ENCODE measurements around the gene ERP27. TPM values are rescaled to one million over a fixed set of nuclear protein-coding genes. Genes with fewer than 3 reads are reported as not detected.
A peak's percentile ranks its signal among the peaks of the same experiment; 100 is the strongest.

The ERP27 gene
- polyA plus RNA-seq, 1 of the 3 experiments (the other 2 are of a cell fraction) = 0.64 TPM

- Histone ChIP-seq H3K9me2 (no peaks in the 10 kb centered on the region), H3K27ac (ENCODE audit: low read depth in 2 of 2, low read length in 1 of 2) (peak within 1 kb of the TSS; percentile 69 to 75), H3K4me1 (ENCODE audit: control insufficient read depth in 1 of 2, insufficient read depth in 2 of 2, low read depth in 1 of 2, low read length in 1 of 2) (peaks cover 9 to 11% of the 10 kb centered on the region in 2 experiments; a peak in 3 of 4 replicates), H3K4me2 (peak within 1 kb of the TSS; percentile 77), H3K4me3 (ENCODE audit: low read depth in 2 of 2, low read length in 1 of 2) (peak within 1 kb of the TSS; percentile 45 to 55; a peak in 3 of 4 replicates), H3F3A (replicated peaks; ENCODE audit: insufficient read depth) (no peaks in the 10 kb centered on the region), H3K9ac (peak within 1 kb of the TSS; percentile 51; the same call in 1 of the 2 replicates), H3K36me3 (replicated peaks in 1 of 2; ENCODE audit: control insufficient read depth in 1 of 2, insufficient read depth in 2 of 2, low read length in 1 of 2) (peaks cover 0 to 11% of the 10 kb centered on the region in 2 experiments), H3K27me3 (ENCODE audit: insufficient read depth) (no peaks in the 10 kb centered on the region), H3K79me2 (ENCODE audit: insufficient read depth) (no peaks in the 10 kb centered on the region), H2AFZ (ENCODE audit: low read depth) (peak within 1 kb of the TSS; percentile 70), H3K9me3 (no peaks in the 10 kb centered on the region), H4K20me1 (ENCODE audit: insufficient read depth) (no peaks in the 10 kb centered on the region)
- WGBS (ENCODE audit: low lambda C conversion rate) = 31% methylated on average over 6 of the region's 6 CpGs
- TF ChIP-seq YY1 (IDR thresholded peaks at IDR 0.05; ENCODE audit: low read depth) (no peak), GATA2 (CRISPR knock-in tag; IDR thresholded peaks at IDR 0.05) (no peak), NFIC (IDR thresholded peaks at IDR 0.05; ENCODE audit: borderline replicate concordance) (peak; percentile 95), FOSL2 (IDR thresholded peaks at IDR 0.05; ENCODE audit: borderline replicate concordance, low read depth) (peak; percentile 33; the same call in 1 of the 2 replicates), EP300 (IDR thresholded peaks at IDR 0.05; ENCODE audit: borderline replicate concordance in 1 of 2, low read depth in 1 of 2, low read length in 1 of 2) (peak in 1 of 2 experiments; percentile 62; a peak in 1 of 4 replicates), RAD21 (IDR thresholded peaks at IDR 0.05; ENCODE audit: low read length) (no peak), JUND (IDR thresholded peaks at IDR 0.05) (peak; percentile 57), TCF12 (IDR thresholded peaks at IDR 0.05) (peak; percentile 58), POLR2AphosphoS5 (IDR thresholded peaks at IDR 0.05; ENCODE audit: low read depth, low read length) (peak; percentile 54; the same call in 1 of the 2 replicates), TAF1 (IDR thresholded peaks at IDR 0.05; ENCODE audit: borderline replicate concordance, low read depth, low read length) (no peak), REST (IDR thresholded peaks at IDR 0.05; ENCODE audit: low read depth, low read length) (0 out of 2 replicates have a peak, but pooled peaks have one; percentile 36), MAX (IDR thresholded peaks at IDR 0.05; ENCODE audit: low read depth) (peak; percentile 32; the same call in 1 of the 2 replicates), SIN3A (IDR thresholded peaks at IDR 0.05; ENCODE audit: borderline replicate concordance, low read depth, low read length) (0 out of 2 replicates have a peak, but pooled peaks have one; percentile 13), CHD2 (IDR thresholded peaks at IDR 0.05; ENCODE audit: low read length, partially characterized antibody) (no peak)
- TF ChIP-seq, protein P1, sequence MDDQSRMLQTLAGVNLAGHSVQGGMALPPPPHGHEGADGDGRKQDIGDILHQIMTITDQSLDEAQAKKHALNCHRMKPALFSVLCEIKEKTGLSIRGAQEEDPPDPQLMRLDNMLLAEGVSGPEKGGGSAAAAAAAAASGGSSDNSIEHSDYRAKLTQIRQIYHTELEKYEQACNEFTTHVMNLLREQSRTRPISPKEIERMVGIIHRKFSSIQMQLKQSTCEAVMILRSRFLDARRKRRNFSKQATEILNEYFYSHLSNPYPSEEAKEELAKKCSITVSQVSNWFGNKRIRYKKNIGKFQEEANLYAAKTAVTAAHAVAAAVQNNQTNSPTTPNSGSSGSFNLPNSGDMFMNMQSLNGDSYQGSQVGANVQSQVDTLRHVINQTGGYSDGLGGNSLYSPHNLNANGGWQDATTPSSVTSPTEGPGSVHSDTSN (IDR thresholded peaks at IDR 0.05) = peak; percentile 66
- TF ChIP-seq, protein P2, sequence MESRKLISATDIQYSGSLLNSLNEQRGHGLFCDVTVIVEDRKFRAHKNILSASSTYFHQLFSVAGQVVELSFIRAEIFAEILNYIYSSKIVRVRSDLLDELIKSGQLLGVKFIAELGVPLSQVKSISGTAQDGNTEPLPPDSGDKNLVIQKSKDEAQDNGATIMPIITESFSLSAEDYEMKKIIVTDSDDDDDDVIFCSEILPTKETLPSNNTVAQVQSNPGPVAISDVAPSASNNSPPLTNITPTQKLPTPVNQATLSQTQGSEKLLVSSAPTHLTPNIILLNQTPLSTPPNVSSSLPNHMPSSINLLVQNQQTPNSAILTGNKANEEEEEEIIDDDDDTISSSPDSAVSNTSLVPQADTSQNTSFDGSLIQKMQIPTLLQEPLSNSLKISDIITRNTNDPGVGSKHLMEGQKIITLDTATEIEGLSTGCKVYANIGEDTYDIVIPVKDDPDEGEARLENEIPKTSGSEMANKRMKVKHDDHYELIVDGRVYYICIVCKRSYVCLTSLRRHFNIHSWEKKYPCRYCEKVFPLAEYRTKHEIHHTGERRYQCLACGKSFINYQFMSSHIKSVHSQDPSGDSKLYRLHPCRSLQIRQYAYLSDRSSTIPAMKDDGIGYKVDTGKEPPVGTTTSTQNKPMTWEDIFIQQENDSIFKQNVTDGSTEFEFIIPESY (IDR thresholded peaks at IDR 0.05; ENCODE audit: borderline replicate concordance, low read depth) = no peak
- CTCF ChIA-PET = no interaction called here
- DNase-seq = no peak
- POLR2A ChIA-PET = no interaction called here
Measured at GRCh38 chr12:14885718-14886221, 52.6 kb downstream of the ERP27 start, which contains the start of gene MGP. Gene MGP, minus strand, starts transcription at chr12:14885854. Its CDS starts 63 bp downstream, at chr12:14885791.
